HL-60 (cell line): ENCODE data around the gene GRIN2D.

Experiments used
- DNase-seq, 2 experiments: peaks; one replicate each; pipeline ENCODE4 v3.0.0-alpha.2; 2010 to 2020; ENCODE audit warnings: low read depth in 1 of 2, low spot score in 1 of 2
- H3K27ac ChIP-seq: fragments of 250-450 bp; sonication (Bioruptor Pico); replicated peaks from 2 replicates; pipeline ENCODE4 v1.5.1; 2020; ENCODE audit warnings: mild to moderate bottlenecking, moderate library complexity
- H3K27me3 ChIP-seq: fragments of 250-450 bp; sonication (Bioruptor Pico); 2 replicates; pipeline ENCODE4 v1.5.1; 2021; ENCODE audit warnings: mild to moderate bottlenecking, moderate library complexity; ENCODE audit not compliant: insufficient read depth, poor library complexity, severe bottlenecking
- H3K4me3 ChIP-seq: replicated peaks from 2 replicates; pipeline ENCODE4 v1.5.1; 2011; ENCODE audit warnings: mild to moderate bottlenecking, control low read depth, low read length; ENCODE audit not compliant: insufficient read depth
- GABPA ChIP-seq: IDR thresholded peaks from 2 replicates; pipeline ENCODE4 v1.6.1; 2012; ENCODE audit warnings: low read depth
- POLR2AphosphoS5 ChIP-seq: IDR thresholded peaks from 2 replicates; pipeline ENCODE4 v1.6.1; 2012; ENCODE audit warnings: low read depth
- SPI1 ChIP-seq: IDR thresholded peaks from 2 replicates; pipeline ENCODE4 v1.6.1; 2012; ENCODE audit warnings: low read depth, mild to moderate bottlenecking, borderline replicate concordance
- TF ChIP-seq, protein P1 (sequence below): IDR thresholded peaks from 2 replicates; pipeline ENCODE4 v1.6.1; 2012; ENCODE audit warnings: low read depth; ENCODE audit not compliant: insufficient replicate concordance
- TF ChIP-seq, protein P2 (sequence below): IDR thresholded peaks from one replicate; pipeline ENCODE4 v1.5.1; 2011; ENCODE audit warnings: low read length, control low read depth, inconsistent platforms; ENCODE audit not compliant: insufficient read depth

Gene GRIN2D

DNA sequence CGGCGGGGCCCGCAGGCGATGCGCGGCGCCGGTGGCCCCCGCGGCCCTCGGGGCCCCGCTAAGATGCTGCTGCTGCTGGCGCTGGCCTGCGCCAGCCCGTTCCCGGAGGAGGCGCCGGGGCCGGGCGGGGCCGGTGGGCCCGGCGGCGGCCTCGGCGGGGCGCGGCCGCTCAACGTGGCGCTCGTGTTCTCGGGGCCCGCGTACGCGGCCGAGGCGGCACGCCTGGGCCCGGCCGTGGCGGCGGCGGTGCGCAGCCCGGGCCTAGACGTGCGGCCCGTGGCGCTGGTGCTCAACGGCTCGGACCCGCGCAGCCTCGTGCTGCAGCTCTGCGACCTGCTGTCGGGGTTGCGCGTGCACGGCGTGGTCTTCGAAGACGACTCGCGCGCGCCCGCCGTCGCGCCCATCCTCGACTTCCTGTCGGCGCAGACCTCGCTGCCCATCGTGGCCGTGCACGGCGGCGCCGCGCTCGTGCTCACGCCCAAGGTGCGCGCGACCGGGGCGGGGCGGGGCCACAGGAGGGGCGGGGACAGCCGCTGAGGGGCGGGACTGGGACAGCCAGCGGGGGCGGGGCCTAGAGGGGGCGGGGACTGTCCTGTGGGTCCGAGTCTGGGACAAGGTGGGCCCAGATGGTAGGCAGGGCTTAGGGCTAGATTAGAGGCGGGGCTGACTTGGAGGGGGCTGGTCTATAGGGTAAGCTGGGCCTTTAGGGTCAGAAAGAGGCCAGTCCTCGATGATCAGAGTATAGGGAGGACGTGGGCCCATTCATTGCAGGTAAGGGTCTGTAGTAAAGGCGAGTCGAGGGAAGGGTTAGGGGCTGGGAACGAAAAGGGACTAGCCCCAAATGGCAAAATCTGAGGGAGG is 5.1 kb downstream of the GRIN2D start:
- H3K27ac ChIP-seq: peak overlapping the region; percentile 41; the same call in 1 of the 2 replicates
- DNase-seq: peak; percentile 88 to 93
- peaks cover 39% of the 10 kb centered on the region for H3K27me3 ChIP-seq
- peak overlapping the region; percentile 48 for H3K4me3 ChIP-seq
- TF ChIP-seq GABPA: no peak
- TF ChIP-seq, protein P1, sequence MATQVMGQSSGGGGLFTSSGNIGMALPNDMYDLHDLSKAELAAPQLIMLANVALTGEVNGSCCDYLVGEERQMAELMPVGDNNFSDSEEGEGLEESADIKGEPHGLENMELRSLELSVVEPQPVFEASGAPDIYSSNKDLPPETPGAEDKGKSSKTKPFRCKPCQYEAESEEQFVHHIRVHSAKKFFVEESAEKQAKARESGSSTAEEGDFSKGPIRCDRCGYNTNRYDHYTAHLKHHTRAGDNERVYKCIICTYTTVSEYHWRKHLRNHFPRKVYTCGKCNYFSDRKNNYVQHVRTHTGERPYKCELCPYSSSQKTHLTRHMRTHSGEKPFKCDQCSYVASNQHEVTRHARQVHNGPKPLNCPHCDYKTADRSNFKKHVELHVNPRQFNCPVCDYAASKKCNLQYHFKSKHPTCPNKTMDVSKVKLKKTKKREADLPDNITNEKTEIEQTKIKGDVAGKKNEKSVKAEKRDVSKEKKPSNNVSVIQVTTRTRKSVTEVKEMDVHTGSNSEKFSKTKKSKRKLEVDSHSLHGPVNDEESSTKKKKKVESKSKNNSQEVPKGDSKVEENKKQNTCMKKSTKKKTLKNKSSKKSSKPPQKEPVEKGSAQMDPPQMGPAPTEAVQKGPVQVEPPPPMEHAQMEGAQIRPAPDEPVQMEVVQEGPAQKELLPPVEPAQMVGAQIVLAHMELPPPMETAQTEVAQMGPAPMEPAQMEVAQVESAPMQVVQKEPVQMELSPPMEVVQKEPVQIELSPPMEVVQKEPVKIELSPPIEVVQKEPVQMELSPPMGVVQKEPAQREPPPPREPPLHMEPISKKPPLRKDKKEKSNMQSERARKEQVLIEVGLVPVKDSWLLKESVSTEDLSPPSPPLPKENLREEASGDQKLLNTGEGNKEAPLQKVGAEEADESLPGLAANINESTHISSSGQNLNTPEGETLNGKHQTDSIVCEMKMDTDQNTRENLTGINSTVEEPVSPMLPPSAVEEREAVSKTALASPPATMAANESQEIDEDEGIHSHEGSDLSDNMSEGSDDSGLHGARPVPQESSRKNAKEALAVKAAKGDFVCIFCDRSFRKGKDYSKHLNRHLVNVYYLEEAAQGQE: no peak
- peak; percentile 9; the same call in 1 of the 2 replicates for TF ChIP-seq SPI1
- peak; percentile 68 for TF ChIP-seq POLR2AphosphoS5
- TF ChIP-seq, protein P2, sequence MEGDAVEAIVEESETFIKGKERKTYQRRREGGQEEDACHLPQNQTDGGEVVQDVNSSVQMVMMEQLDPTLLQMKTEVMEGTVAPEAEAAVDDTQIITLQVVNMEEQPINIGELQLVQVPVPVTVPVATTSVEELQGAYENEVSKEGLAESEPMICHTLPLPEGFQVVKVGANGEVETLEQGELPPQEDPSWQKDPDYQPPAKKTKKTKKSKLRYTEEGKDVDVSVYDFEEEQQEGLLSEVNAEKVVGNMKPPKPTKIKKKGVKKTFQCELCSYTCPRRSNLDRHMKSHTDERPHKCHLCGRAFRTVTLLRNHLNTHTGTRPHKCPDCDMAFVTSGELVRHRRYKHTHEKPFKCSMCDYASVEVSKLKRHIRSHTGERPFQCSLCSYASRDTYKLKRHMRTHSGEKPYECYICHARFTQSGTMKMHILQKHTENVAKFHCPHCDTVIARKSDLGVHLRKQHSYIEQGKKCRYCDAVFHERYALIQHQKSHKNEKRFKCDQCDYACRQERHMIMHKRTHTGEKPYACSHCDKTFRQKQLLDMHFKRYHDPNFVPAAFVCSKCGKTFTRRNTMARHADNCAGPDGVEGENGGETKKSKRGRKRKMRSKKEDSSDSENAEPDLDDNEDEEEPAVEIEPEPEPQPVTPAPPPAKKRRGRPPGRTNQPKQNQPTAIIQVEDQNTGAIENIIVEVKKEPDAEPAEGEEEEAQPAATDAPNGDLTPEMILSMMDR: no peak

DNA sequence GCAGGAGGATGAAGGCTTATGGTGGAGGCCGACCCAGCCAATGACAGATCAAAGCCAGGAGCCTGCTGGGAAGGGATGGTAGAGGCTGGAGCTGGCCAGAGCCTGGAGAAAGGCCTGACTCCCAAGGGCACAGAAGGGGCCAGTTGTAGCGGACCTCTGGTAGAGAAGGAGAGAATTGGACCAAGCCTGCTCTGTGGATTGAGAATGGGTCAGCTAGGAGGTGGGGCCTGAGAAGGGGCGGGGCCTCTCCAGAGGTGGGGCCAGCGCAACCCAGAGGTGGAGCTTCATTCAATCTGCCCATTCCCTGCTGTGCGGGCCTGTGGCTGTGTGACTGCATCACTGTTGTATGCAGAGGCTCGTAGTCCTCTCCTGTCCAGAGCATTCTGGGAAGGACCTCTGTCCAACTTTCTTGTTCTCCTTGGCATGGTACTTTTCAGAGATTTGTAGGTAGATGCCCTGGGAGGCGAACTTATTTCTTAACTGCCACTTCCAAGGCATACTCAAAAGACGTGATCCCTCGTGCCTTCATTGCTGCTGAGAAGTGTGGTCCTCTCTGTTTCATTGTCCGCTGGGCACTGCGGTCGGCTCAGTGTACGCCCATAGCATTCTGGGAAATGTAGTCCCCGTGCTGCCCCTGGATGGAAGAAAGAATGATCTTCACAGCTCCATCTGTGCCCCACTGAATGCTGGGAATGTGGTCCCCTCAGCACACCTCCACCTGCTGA is 6.7 kb downstream of the GRIN2D start:
- DNase-seq: no peak
- Histone ChIP-seq H3K27me3 (peaks cover 25% of the 10 kb centered on the region), H3K27ac (no peak overlapping the region), H3K4me3 (no peak overlapping the region)
- TF ChIP-seq POLR2AphosphoS5 (no peak), GABPA (no peak), SPI1 (no peak)
- TF ChIP-seq, protein P2: no peak
- TF ChIP-seq, protein P1: no peak

DNA sequence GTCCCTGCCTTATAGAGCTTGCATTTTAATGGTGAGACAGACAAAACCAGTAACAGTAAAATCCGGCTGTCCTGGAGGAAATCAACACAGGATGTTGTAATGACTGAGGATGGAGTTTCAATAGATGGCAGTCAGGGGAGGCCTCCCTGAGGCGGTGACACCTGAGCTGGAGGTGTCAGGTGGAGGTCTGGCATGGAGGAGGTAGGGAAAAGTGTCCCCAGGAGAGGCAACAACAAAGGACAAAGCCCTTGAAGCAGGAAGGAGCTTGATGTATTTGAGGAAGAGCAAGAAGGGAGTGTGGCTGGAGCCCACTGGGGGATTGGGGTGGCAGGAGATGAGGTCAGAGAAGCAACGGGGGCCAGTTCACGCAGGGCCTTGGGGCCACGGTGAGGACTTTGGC is 7.8 kb downstream of the GRIN2D start:
- peaks cover 14% of the 10 kb centered on the region for H3K27me3 ChIP-seq
- TF ChIP-seq, protein P1: no peak
- TF ChIP-seq GABPA: no peak
- H3K27ac ChIP-seq: no peak overlapping the region
- H3K4me3 ChIP-seq: no peak overlapping the region
- DNase-seq: no peak
